IMR-90 (cell line): ENCODE measurements around the gene YARS2.

Experiments used
- BHLHE40 ChIP-seq: fragments of 150-350 bp; IDR thresholded peaks from 2 replicates; pipeline ENCODE4 v1.6.1; 2016; ENCODE audit warnings: mild to moderate bottlenecking, low read depth, low read length
- CEBPB ChIP-seq: IDR thresholded peaks from 2 replicates; pipeline ENCODE4 v1.6.1; 2012; ENCODE audit warnings: low read depth, low read length, improper control_type of control experiment
- CTCF ChIP-seq: conservative IDR thresholded peaks from 2 replicates; pipeline ENCODE4 v1.5.1; 2012; ENCODE audit warnings: mild to moderate bottlenecking, low read depth, low read length, improper control_type of control experiment
- ELK1 ChIP-seq: fragments of 150-350 bp; IDR thresholded peaks from 2 replicates; pipeline ENCODE4 v1.6.1; 2016; ENCODE audit warnings: low read depth, mild to moderate bottlenecking, low read length, moderate library complexity, borderline replicate concordance
- FOS ChIP-seq: fragments of 150-350 bp; IDR thresholded peaks from 2 replicates; pipeline ENCODE4 v1.6.1; 2016; ENCODE audit warnings: low read depth, low read length
- MAFK ChIP-seq: IDR thresholded peaks from 2 replicates; pipeline ENCODE4 v1.6.1; 2012; ENCODE audit warnings: low read depth, low read length, improper control_type of control experiment
- MXI1 ChIP-seq: IDR thresholded peaks from 2 replicates; pipeline ENCODE4 v1.6.1; 2012; ENCODE audit warnings: low read depth, mild to moderate bottlenecking, low read length, moderate library complexity, borderline replicate concordance
- NFE2L2 ChIP-seq: fragments of 150-350 bp; IDR thresholded peaks from 2 replicates; pipeline ENCODE4 v1.6.1; 2016; ENCODE audit warnings: low read depth, mild to moderate bottlenecking, low read length
- POLR2A ChIP-seq: IDR thresholded peaks from 2 replicates; pipeline ENCODE4 v1.6.1; 2012; ENCODE audit warnings: mild to moderate bottlenecking, low read depth, low read length
- RAD21 ChIP-seq: IDR thresholded peaks from 2 replicates; pipeline ENCODE4 v1.6.1; 2012; ENCODE audit warnings: low read length, improper control_type of control experiment
- TF ChIP-seq, protein P1 (sequence below): fragments of 150-350 bp; IDR thresholded peaks from 2 replicates; pipeline ENCODE4 v1.6.1; 2017; ENCODE audit warnings: mild to moderate bottlenecking, antibody characterized with exemption, low read length, low read depth

- TF ChIP-seq CTCF (no peak), MAFK (no peak), POLR2A (no peak), BHLHE40 (no peak), FOS (no peak), RAD21 (no peak), CEBPB (no peak), MXI1 (no peak), NFE2L2 (no peak), ELK1 (no peak)
- TF ChIP-seq, protein P1, sequence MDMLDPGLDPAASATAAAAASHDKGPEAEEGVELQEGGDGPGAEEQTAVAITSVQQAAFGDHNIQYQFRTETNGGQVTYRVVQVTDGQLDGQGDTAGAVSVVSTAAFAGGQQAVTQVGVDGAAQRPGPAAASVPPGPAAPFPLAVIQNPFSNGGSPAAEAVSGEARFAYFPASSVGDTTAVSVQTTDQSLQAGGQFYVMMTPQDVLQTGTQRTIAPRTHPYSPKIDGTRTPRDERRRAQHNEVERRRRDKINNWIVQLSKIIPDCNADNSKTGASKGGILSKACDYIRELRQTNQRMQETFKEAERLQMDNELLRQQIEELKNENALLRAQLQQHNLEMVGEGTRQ: no peak
Measured at GRCh38 chr12:32743264-32743663, 12.4 kb downstream of the YARS2 start.
